CD4-positive, CD25-positive, alpha-beta regulatory T cell (primary cell): ENCODE data around the gene POLN. TPM values are rescaled to one million over a fixed set of nuclear protein-coding genes. Genes with fewer than 3 reads are reported as not detected.

Experiments used
- ATAC-seq, 2 donors: fragments of 150-1000 bp; cut with Tn5 transposase; one replicate each; pipeline ENCODE4 v1.10.0; 2021; ENCODE audit warnings: low read depth in 2 of 2, moderate number of reproducible peaks in 2 of 2, moderate library complexity in 1 of 2
- DNase-seq, 3 donors: peaks; one replicate each; pipeline versions ENCODE4 v3.0.0 to v3.0.0-alpha.2; 2012 to 2022; ENCODE audit warnings: mixed read lengths in 1 of 3
- H3K27ac ChIP-seq: one replicate; pipeline ENCODE4 v1.7.0; 2013; ENCODE audit warnings: mild to moderate bottlenecking, low read length; ENCODE audit not compliant: insufficient read depth, poor library complexity, severe bottlenecking
- H3K27me3 ChIP-seq: one replicate; pipeline ENCODE4 v1.7.0; 2013; ENCODE audit warnings: low read length; ENCODE audit not compliant: control insufficient read depth, insufficient read depth
- H3K36me3 ChIP-seq: one replicate; pipeline ENCODE4 v1.7.0; 2013; ENCODE audit warnings: mild to moderate bottlenecking, low read length, moderate library complexity; ENCODE audit not compliant: control insufficient read depth, insufficient read depth
- H3K4me1 ChIP-seq: 2 replicates; pipeline ENCODE4 v1.7.0; 2013; ENCODE audit warnings: mild to moderate bottlenecking, low read length; ENCODE audit not compliant: insufficient read depth, control insufficient read depth, poor library complexity, severe bottlenecking
- H3K4me3 ChIP-seq: one replicate; pipeline ENCODE4 v1.7.0; 2013; ENCODE audit warnings: low read depth, mild to moderate bottlenecking, low read length, moderate library complexity
- H3K9me3 ChIP-seq, 2 experiments: 1 replicate in 1 of 2; 2 replicates in 1 of 2; pipeline ENCODE4 v1.7.0; 2013; ENCODE audit warnings: low read length in 2 of 2, mild to moderate bottlenecking in 1 of 2, moderate library complexity in 1 of 2; ENCODE audit not compliant: control insufficient read depth in 2 of 2
- H3K27ac Mint-ChIP-seq, 3 donors: one replicate each; pipeline ENCODE4 v1.8.0; 2020 to 2022; ENCODE audit warnings: mild to moderate bottlenecking in 3 of 3, mixed read lengths in 3 of 3, moderate library complexity in 2 of 3
- H3K27me3 Mint-ChIP-seq: one replicate; pipeline ENCODE4 v1.8.0; 2022; ENCODE audit warnings: mild to moderate bottlenecking, mixed read lengths
- H3K36me3 Mint-ChIP-seq: one replicate; pipeline ENCODE4 v1.8.0; 2020; ENCODE audit warnings: mixed read lengths
- H3K4me1 Mint-ChIP-seq, 4 donors: one replicate each; pipeline ENCODE4 v1.8.0; 2020 to 2022; ENCODE audit warnings: mixed read lengths in 4 of 4, mild to moderate bottlenecking in 1 of 4
- H3K4me3 Mint-ChIP-seq, 4 donors: one replicate each; pipeline ENCODE4 v1.8.0; 2020 to 2022; ENCODE audit warnings: mild to moderate bottlenecking in 4 of 4, mixed read lengths in 4 of 4, moderate library complexity in 3 of 4
- H3K9me3 Mint-ChIP-seq, 7 donors: one replicate each; pipeline ENCODE4 v1.8.0; 2020 to 2022; ENCODE audit warnings: mixed read lengths in 7 of 7, mild to moderate bottlenecking in 3 of 7, moderate library complexity in 2 of 7
- polyA plus RNA-seq, 4 donors: library from polyadenylated mRNA; unstranded; fragments of 300-500 nt; fragmentation: Illumina TruSeq; gene quantifications; one replicate each; pipeline ENCODE4 v1.2.3, GENCODE V29; 2021
- total RNA-seq: library from RNA; stranded (reverse); gene quantifications from one replicate; pipeline ENCODE4 v1.2.3, GENCODE V29; 2022

POLN gene
- total and polyA plus RNA-seq, 5 donors from 2014 or later = 0.46 to 4.9 (median 0.94) TPM

- H3K27me3 ChIP-seq = no peaks in the 10 kb centered on the region
- H3K27ac Mint-ChIP-seq = no peak overlapping the region
- no peak overlapping the region for H3K4me3 Mint-ChIP-seq
- H3K4me1 Mint-ChIP-seq = no peaks in the 10 kb centered on the region
- H3K4me3 ChIP-seq = no peak overlapping the region
- no peaks in the 10 kb centered on the region for H3K9me3 ChIP-seq
- no peaks in the 10 kb centered on the region for H3K36me3 Mint-ChIP-seq
- no peaks in the 10 kb centered on the region for H3K9me3 Mint-ChIP-seq
- no peaks in the 10 kb centered on the region for H3K4me1 ChIP-seq
- no peaks in the 10 kb centered on the region for H3K27me3 Mint-ChIP-seq
- no peak overlapping the region for H3K27ac ChIP-seq
- no peak for DNase-seq
- ATAC-seq = no peak
- H3K36me3 ChIP-seq = no peaks in the 10 kb centered on the region
Measured at GRCh38 chr4:2069161-2069971, 172.6 kb downstream of the POLN start.

- Mint-ChIP-seq H3K36me3 (no peaks in the 10 kb centered on the region), H3K27me3 (no peaks in the 10 kb centered on the region), H3K4me1 (no peaks in the 10 kb centered on the region), H3K27ac (no peak overlapping the region), H3K9me3 (no peaks in the 10 kb centered on the region), H3K4me3 (no peak overlapping the region)
- no peak overlapping the region for H3K27ac ChIP-seq
- H3K36me3 ChIP-seq = no peaks in the 10 kb centered on the region
- no peaks in the 10 kb centered on the region for H3K27me3 ChIP-seq
- H3K9me3 ChIP-seq = no peaks in the 10 kb centered on the region
- no peak for ATAC-seq
- no peaks in the 10 kb centered on the region for H3K4me1 ChIP-seq
- no peak for DNase-seq
- no peak overlapping the region for H3K4me3 ChIP-seq
Measured at GRCh38 chr4:2068566-2068965, 173.4 kb downstream of the POLN start.

- no peaks in the 10 kb centered on the region for H3K36me3 Mint-ChIP-seq
- H3K27me3 Mint-ChIP-seq = no peaks in the 10 kb centered on the region
- Histone ChIP-seq H3K4me1 (no peaks in the 10 kb centered on the region), H3K4me3 (no peak overlapping the region), H3K9me3 (no peaks in the 10 kb centered on the region), H3K27me3 (no peaks in the 10 kb centered on the region), H3K36me3 (no peaks in the 10 kb centered on the region), H3K27ac (no peak overlapping the region)
- ATAC-seq (no peak), DNase-seq (no peak)
- no peaks in the 10 kb centered on the region for H3K9me3 Mint-ChIP-seq
- peak overlapping the region in 1 of 3 donors; percentile 18 for H3K27ac Mint-ChIP-seq
- no peak overlapping the region for H3K4me3 Mint-ChIP-seq
- no peaks in the 10 kb centered on the region for H3K4me1 Mint-ChIP-seq
Measured at GRCh38 chr4:2068198-2068470, 173.8 kb downstream of the POLN start.

GRCh38 chr4:2067446-2068197 is 174.3 kb downstream of the POLN start:
- Mint-ChIP-seq H3K36me3 (no peaks in the 10 kb centered on the region), H3K27ac (peak overlapping the region in 1 of 3 donors; percentile 18), H3K9me3 (no peaks in the 10 kb centered on the region), H3K27me3 (no peaks in the 10 kb centered on the region), H3K4me1 (no peaks in the 10 kb centered on the region), H3K4me3 (no peak overlapping the region)
- H3K27ac ChIP-seq = no peak overlapping the region
- no peaks in the 10 kb centered on the region for H3K36me3 ChIP-seq
- no peaks in the 10 kb centered on the region for H3K9me3 ChIP-seq
- H3K4me1 ChIP-seq = no peaks in the 10 kb centered on the region
- no peak for ATAC-seq
- H3K4me3 ChIP-seq = no peak overlapping the region
- DNase-seq = no peak
- no peaks in the 10 kb centered on the region for H3K27me3 ChIP-seq

- Histone ChIP-seq H3K9me3 (no peaks in the 10 kb centered on the region), H3K4me3 (no peak overlapping the region), H3K4me1 (no peaks in the 10 kb centered on the region), H3K27me3 (no peaks in the 10 kb centered on the region), H3K36me3 (no peaks in the 10 kb centered on the region), H3K27ac (no peak overlapping the region)
- DNase-seq (no peak), ATAC-seq (no peak)
- H3K27me3 Mint-ChIP-seq = no peaks in the 10 kb centered on the region
- H3K36me3 Mint-ChIP-seq = no peaks in the 10 kb centered on the region
- H3K4me1 Mint-ChIP-seq = no peaks in the 10 kb centered on the region
- H3K4me3 Mint-ChIP-seq = no peak overlapping the region
- H3K27ac Mint-ChIP-seq = no peak overlapping the region
- H3K9me3 Mint-ChIP-seq = no peaks in the 10 kb centered on the region
Measured at GRCh38 chr4:2066571-2067445, 175.1 kb downstream of the POLN start.

GRCh38 chr4:2066011-2066551 is 175.8 kb downstream of the POLN start:
- Histone ChIP-seq H3K4me3 (no peak overlapping the region), H3K27me3 (no peaks in the 10 kb centered on the region), H3K27ac (no peak overlapping the region), H3K4me1 (no peaks in the 10 kb centered on the region), H3K9me3 (no peaks in the 10 kb centered on the region), H3K36me3 (no peaks in the 10 kb centered on the region)
- no peaks in the 10 kb centered on the region for H3K36me3 Mint-ChIP-seq
- no peaks in the 10 kb centered on the region for H3K9me3 Mint-ChIP-seq
- H3K27ac Mint-ChIP-seq = no peak overlapping the region
- no peak overlapping the region for H3K4me3 Mint-ChIP-seq
- DNase-seq (no peak), ATAC-seq (no peak)
- no peaks in the 10 kb centered on the region for H3K4me1 Mint-ChIP-seq
- no peaks in the 10 kb centered on the region for H3K27me3 Mint-ChIP-seq

GRCh38 chr4:2065106-2065930 is 176.6 kb downstream of the POLN start:
- ATAC-seq (no peak), DNase-seq (no peak)
- no peak overlapping the region for H3K4me3 ChIP-seq
- H3K4me3 Mint-ChIP-seq = peak overlapping the region in 1 of 4 donors; percentile 32
- no peaks in the 10 kb centered on the region for H3K9me3 Mint-ChIP-seq
- H3K4me1 ChIP-seq = peaks cover 3% of the 10 kb centered on the region
- no peaks in the 10 kb centered on the region for H3K27me3 Mint-ChIP-seq
- no peaks in the 10 kb centered on the region for H3K36me3 ChIP-seq
- no peaks in the 10 kb centered on the region for H3K27me3 ChIP-seq
- no peak overlapping the region for H3K27ac ChIP-seq
- H3K27ac Mint-ChIP-seq = peak overlapping the region in 1 of 3 donors; percentile 48
- H3K9me3 ChIP-seq = no peaks in the 10 kb centered on the region
- H3K36me3 Mint-ChIP-seq = no peaks in the 10 kb centered on the region
- H3K4me1 Mint-ChIP-seq = no peaks in the 10 kb centered on the region
